IMR-90 (cell line): ENCODE results near the gene SYTL3. TPM values are rescaled to one million over a fixed set of nuclear protein-coding genes. Genes with fewer than 3 reads are reported as not detected.

ENCODE experiments used
- ATAC-seq: fragments of 200-7000 bp; cut with Tn5 transposase; 2 replicates; pipeline ENCODE4 v1.9.1; 2020; ENCODE audit warnings: low read depth, mild to moderate bottlenecking, moderate library complexity
- BruUV-seq: library from RNA; stranded (reverse); fragments of 400-500 nt; replicated peaks from 2 replicates; lab custom pipeline; 2021; lab: Mats Ljungman, UMichigan
- CTCF ChIA-PET: fragments of 300-600 bp; formaldehyde crosslinking; extraction: SDS; loops from one replicate; lab custom pipeline; 2021; ENCODE audit warnings: antibody characterized with exemption; lab: Yijun Ruan, JAX
- POLR2A ChIA-PET: fragments of 300-600 bp; sonication (Branson Sonifier 250); formaldehyde crosslinking; loops from one replicate; lab custom pipeline; 2022; ENCODE audit warnings: antibody characterized with exemption; ENCODE audit not compliant: unreplicated experiment; lab: Charles Lee
- DNase-seq: peaks from one replicate; pipeline ENCODE4 v3.0.0; 2013
- H2AFZ ChIP-seq: replicated peaks from 2 replicates; pipeline ENCODE3; 2013; ENCODE audit warnings: low read length, mild to moderate bottlenecking; ENCODE audit not compliant: poor library complexity
- H2AK5ac ChIP-seq: 2 replicates; pipeline ENCODE4 v1.6.1; 2013; ENCODE audit warnings: low read depth, low read length, inconsistent platforms
- H2AK9ac ChIP-seq: replicated peaks from 2 replicates; pipeline ENCODE3; 2013; ENCODE audit warnings: mild to moderate bottlenecking, low read depth, low read length, moderate library complexity; ENCODE audit not compliant: poor library complexity
- H2BK120ac ChIP-seq: 2 replicates; pipeline ENCODE4 v1.6.1; 2013; ENCODE audit warnings: low read depth, low read length, inconsistent platforms
- H2BK15ac ChIP-seq: 3 replicates; pipeline ENCODE4 v1.6.1; 2013; ENCODE audit warnings: low read depth, low read length, inconsistent platforms
- H2BK20ac ChIP-seq: 2 replicates; pipeline ENCODE4 v1.6.1; 2013; ENCODE audit warnings: low read depth, mild to moderate bottlenecking, inconsistent platforms, low read length, moderate library complexity
- H2BK5ac ChIP-seq: 2 replicates; pipeline ENCODE4 v1.6.1; 2013; ENCODE audit warnings: mild to moderate bottlenecking, low read depth, low read length, inconsistent platforms; ENCODE audit not compliant: poor library complexity, severe bottlenecking
- H3K14ac ChIP-seq: replicated peaks from 2 replicates; pipeline ENCODE4 v1.6.1; 2013; ENCODE audit warnings: low read depth, low read length, inconsistent platforms
- H3K18ac ChIP-seq: 2 replicates; pipeline ENCODE4 v1.6.1; 2013; ENCODE audit warnings: low read depth, low read length, control low read depth
- H3K23ac ChIP-seq: 2 replicates; pipeline ENCODE4 v1.6.1; 2013; ENCODE audit warnings: low read depth, low read length, inconsistent platforms
- H3K27ac ChIP-seq: 2 replicates; pipeline ENCODE4 v1.5.1; 2013; ENCODE audit warnings: mild to moderate bottlenecking, control low read depth, low read length; ENCODE audit not compliant: insufficient read depth
- H3K27me3 ChIP-seq: 2 replicates; pipeline ENCODE4 v1.6.1; 2013; ENCODE audit warnings: low read length; ENCODE audit not compliant: control insufficient read depth, insufficient read depth
- H3K36me3 ChIP-seq: 2 replicates; pipeline ENCODE4 v1.6.1; 2013; ENCODE audit warnings: low read length, mixed read lengths; ENCODE audit not compliant: control insufficient read depth, insufficient read depth
- H3K4ac ChIP-seq: 2 replicates; pipeline ENCODE4 v1.6.1; 2013; ENCODE audit warnings: low read depth, low read length, inconsistent platforms
- H3K4me1 ChIP-seq: 2 replicates; pipeline ENCODE4 v1.6.1; 2013; ENCODE audit warnings: low read length, mixed read lengths; ENCODE audit not compliant: control insufficient read depth, insufficient read depth
- H3K4me2 ChIP-seq: 2 replicates; pipeline ENCODE4 v1.6.1; 2013; ENCODE audit warnings: low read depth, mild to moderate bottlenecking, control low read depth, low read length, moderate library complexity
- H3K4me3 ChIP-seq: 2 replicates; pipeline ENCODE4 v1.5.1; 2013; ENCODE audit warnings: low read depth, mild to moderate bottlenecking, control low read depth, low read length, moderate library complexity; ENCODE audit not compliant: insufficient read depth
- H3K56ac ChIP-seq: 2 replicates; pipeline ENCODE4 v1.6.1; 2013; ENCODE audit warnings: low read length, inconsistent platforms; ENCODE audit not compliant: insufficient read depth; ENCODE audit errors: extremely low read depth
- H3K79me1 ChIP-seq, 2 experiments: 2 replicates each; pipeline ENCODE4 v1.6.1; 2013; ENCODE audit warnings: low read length in 2 of 2, inconsistent platforms in 1 of 2, low read depth in 1 of 2
- H3K9ac ChIP-seq: 2 replicates; pipeline ENCODE4 v1.6.1; 2013; ENCODE audit warnings: low read depth, low read length, control low read depth
- H3K9me1 ChIP-seq: 2 replicates; pipeline ENCODE4 v1.6.1; 2013; ENCODE audit warnings: low read length, inconsistent platforms; ENCODE audit not compliant: insufficient read depth
- H3K9me3 ChIP-seq: 2 replicates; pipeline ENCODE4 v1.6.1; 2013; ENCODE audit warnings: low read length; ENCODE audit not compliant: control insufficient read depth, insufficient read depth
- H4K20me1 ChIP-seq: 2 replicates; pipeline ENCODE4 v1.6.1; 2013; ENCODE audit warnings: low read length, inconsistent platforms; ENCODE audit not compliant: insufficient read depth
- H4K5ac ChIP-seq: 2 replicates; pipeline ENCODE4 v1.6.1; 2013; ENCODE audit warnings: mild to moderate bottlenecking, low read depth, low read length, control low read depth
- H4K8ac ChIP-seq, 2 experiments: 2 replicates each; pipeline ENCODE4 v1.6.1; 2013; ENCODE audit warnings: low read depth in 2 of 2, low read length in 2 of 2, control low read depth in 1 of 2, inconsistent platforms in 1 of 2
- H4K91ac ChIP-seq: 2 replicates; pipeline ENCODE4 v1.6.1; 2013; ENCODE audit warnings: low read depth, low read length, inconsistent platforms; ENCODE audit not compliant: insufficient read depth
- BHLHE40 ChIP-seq: fragments of 150-350 bp; IDR thresholded peaks from 2 replicates; pipeline ENCODE4 v1.6.1; 2016; ENCODE audit warnings: mild to moderate bottlenecking, low read depth, low read length
- CEBPB ChIP-seq: IDR thresholded peaks from 2 replicates; pipeline ENCODE4 v1.6.1; 2012; ENCODE audit warnings: low read depth, low read length, improper control_type of control experiment
- CHD1 ChIP-seq: IDR thresholded peaks from 2 replicates; pipeline ENCODE4 v1.6.1; 2012; ENCODE audit warnings: low read depth, low read length, improper control_type of control experiment
- ELK1 ChIP-seq: fragments of 150-350 bp; IDR thresholded peaks from 2 replicates; pipeline ENCODE4 v1.6.1; 2016; ENCODE audit warnings: low read depth, mild to moderate bottlenecking, low read length, moderate library complexity, borderline replicate concordance
- FOS ChIP-seq: fragments of 150-350 bp; IDR thresholded peaks from 2 replicates; pipeline ENCODE4 v1.6.1; 2016; ENCODE audit warnings: low read depth, low read length
- MAFK ChIP-seq: IDR thresholded peaks from 2 replicates; pipeline ENCODE4 v1.6.1; 2012; ENCODE audit warnings: low read depth, low read length, improper control_type of control experiment
- MAZ ChIP-seq: IDR thresholded peaks from 2 replicates; pipeline ENCODE4 v1.6.1; 2012; ENCODE audit warnings: low read depth, mild to moderate bottlenecking, low read length, improper control_type of control experiment, moderate library complexity, borderline replicate concordance
- MXI1 ChIP-seq: IDR thresholded peaks from 2 replicates; pipeline ENCODE4 v1.6.1; 2012; ENCODE audit warnings: low read depth, mild to moderate bottlenecking, low read length, moderate library complexity, borderline replicate concordance
- NFE2L2 ChIP-seq: fragments of 150-350 bp; IDR thresholded peaks from 2 replicates; pipeline ENCODE4 v1.6.1; 2016; ENCODE audit warnings: low read depth, mild to moderate bottlenecking, low read length
- POLR2A ChIP-seq: IDR thresholded peaks from 2 replicates; pipeline ENCODE4 v1.6.1; 2012; ENCODE audit warnings: mild to moderate bottlenecking, low read depth, low read length
- RAD21 ChIP-seq: IDR thresholded peaks from 2 replicates; pipeline ENCODE4 v1.6.1; 2012; ENCODE audit warnings: low read length, improper control_type of control experiment
- RCOR1 ChIP-seq: IDR thresholded peaks from 2 replicates; pipeline ENCODE4 v1.6.1; 2012; ENCODE audit warnings: mild to moderate bottlenecking, low read length, improper control_type of control experiment; ENCODE audit not compliant: insufficient replicate concordance
- RFX5 ChIP-seq: IDR thresholded peaks from 2 replicates; pipeline ENCODE4 v1.8.0; 2012; ENCODE audit warnings: low read depth, mild to moderate bottlenecking, low read length, moderate library complexity
- SMC3 ChIP-seq: fragments of 150-350 bp; IDR thresholded peaks from 2 replicates; pipeline ENCODE4 v1.6.1; 2016; ENCODE audit warnings: low read depth, mild to moderate bottlenecking, antibody characterized with exemption, low read length, moderate library complexity
- USF2 ChIP-seq: fragments of 150-350 bp; IDR thresholded peaks from 2 replicates; pipeline ENCODE4 v1.6.1; 2017; ENCODE audit warnings: mild to moderate bottlenecking, antibody characterized with exemption, low read length, low read depth
- WGBS, 2 experiments: methylation state at CpG; one replicate each; pipeline versions ENCODE4 v1.1.5 to v1.1.7; 2013; ENCODE audit warnings: missing lambda C conversion rate in 2 of 2; ENCODE audit not compliant: insufficient read length in 1 of 2; ENCODE audit errors: extremely low coverage in 2 of 2; 5-methylcytosine and 5-hydroxymethylcytosine counted together
- dilution Hi-C: fragments of 300-500 bp; cut with HindIII; formaldehyde crosslinking; loops from one replicate; pipeline ENCODE4 v1.14.3; 2018; ENCODE audit warnings: low sequenced_read_pairs; ENCODE audit not compliant: unreplicated experiment
- in situ Hi-C: fragments of 300-500 bp; cut with MboI; formaldehyde crosslinking; loops from 3 replicates; pipeline ENCODE4 v1.14.3; 2019; ENCODE audit warnings: low sequenced_read_pairs, inconsistent platforms, mixed read lengths
- intact Hi-C: fragments of 100-400 bp; cut with micrococcal nuclease; formaldehyde crosslinking; loops from 2 replicates; pipeline ENCODE4 v1.10.0; 2022
- polyA plus RNA-seq, 3 experiments: library from polyadenylated mRNA; depleted of rRNA; stranded (reverse); fragments of >200 nt; gene quantifications; 2 replicates each; pipeline ENCODE4 v1.2.3, GENCODE V29; 2012; ENCODE audit warnings: low replicate concordance in 1 of 3
- total RNA-seq: library from RNA; depleted of rRNA; stranded (reverse); fragments of >200 nt; gene quantifications from 2 replicates; pipeline ENCODE4 v1.2.3, GENCODE V29; 2012

SYTL3 gene
- total and polyA plus RNA-seq, 2 of the 4 experiments (the other 2 are of a cell fraction) = 2.9 to 4.3 TPM

GRCh38 chr6:158605266-158605878 is 44.5 kb upstream of the SYTL3 start:
- Histone ChIP-seq H4K20me1 (0 out of 2 replicates have a peak, but pooled peaks cover 5% of the 10 kb centered on the region), H3K4ac (no peak overlapping the region), H3K79me1 (peaks cover 21 to 36% of the 10 kb centered on the region in 2 experiments; a peak in 3 of 4 replicates), H3K4me2 (no peak overlapping the region), H4K8ac (0 out of 4 replicates have a peak overlapping the region, but pooled peaks of 1 of the 2 experiments have one; percentile 35), H3K9me3 (no peaks in the 10 kb centered on the region), H2BK5ac (no peak overlapping the region), H3K4me1 (no peaks in the 10 kb centered on the region), H3K23ac (no peak overlapping the region), H3K9ac (no peak overlapping the region), H2AFZ (peak overlapping the region; percentile 23), H3K56ac (no peak overlapping the region), H3K18ac (no peak overlapping the region), H3K27ac (no peak overlapping the region), H3K36me3 (peaks cover 37% of the 10 kb centered on the region), H4K91ac (no peak overlapping the region), H2BK120ac (no peak overlapping the region), H3K4me3 (no peak overlapping the region), H3K14ac (no peak overlapping the region), H3K27me3 (no peaks in the 10 kb centered on the region), H2AK9ac (peak overlapping the region; percentile 38), H2BK20ac (no peak overlapping the region), H3K9me1 (no peaks in the 10 kb centered on the region; the same call in 1 of the 2 replicates), H2BK15ac (no peak overlapping the region), H4K5ac (no peak overlapping the region), H2AK5ac (no peak overlapping the region)
- ChIA-PET CTCF (interaction anchor here (0.5 to 1.9 kb wide), 6 partner anchors 18 to 392 kb away, joined by 3 to 12 read pairs (median 6); no protein-coding TSS in a partner anchor), POLR2A (no interaction called here)
- peak; percentile 99 for ATAC-seq
- intact Hi-C loops (loop anchor here (1.0 kb wide), 2 partner anchors 384 to 391 kb away; no protein-coding TSS in a partner anchor), dilution Hi-C loops (no loop called here), in situ Hi-C loops (no loop called here)
- peak; percentile 77 for DNase-seq
- BruUV-seq = no TSS peak
- 48% methylated on average over 6 of the region's 13 CpGs; no CpG with 5 or more reads in 1 of the 2 experiments for WGBS, 2 experiments
- TF ChIP-seq MXI1 = 0 out of 2 replicates have a peak, but pooled peaks have one; percentile 35
- no peak for TF ChIP-seq NFE2L2
- no peak for TF ChIP-seq CEBPB
- no peak for TF ChIP-seq POLR2A
- TF ChIP-seq ELK1 = no peak
- TF ChIP-seq MAZ = no peak
- TF ChIP-seq BHLHE40 = no peak
- no peak for TF ChIP-seq RFX5
- peak; percentile 84 for TF ChIP-seq RAD21
- TF ChIP-seq MAFK = no peak
- TF ChIP-seq RCOR1 = no peak
- TF ChIP-seq CHD1 = no peak
- TF ChIP-seq USF2 = no peak
- TF ChIP-seq SMC3 = peak; percentile 91
- TF ChIP-seq FOS = no peak
